Stimulated activated naive B cell treated with anti-CD40 and anti-IgM and Interleukin-4, amounts not matched to agents 10 μg/mL and 1 μg/mL and 100 μg/mL, for 72 hours (primary cell): ENCODE data around the gene ASIP.
"Not testable (repeated sequence)": the region's sequence is repeated elsewhere in the genome, so short reads cannot be mapped to it uniquely, and the experiment has no call there.

Experiments
- ATAC-seq, 2 donors: fragments of 150-1000 bp; cut with Tn5 transposase; replicated peaks; 2 replicates each; pipeline ENCODE4 v1.10.0; 2021; ENCODE audit warnings: moderate library complexity in 1 of 2
- DNase-seq: peaks from one replicate; pipeline ENCODE4 v3.0.0; 2021
- H3K27ac Mint-ChIP-seq: one replicate; pipeline ENCODE4 v1.8.0; 2022; ENCODE audit warnings: mild to moderate bottlenecking, mixed read lengths
- H3K27me3 Mint-ChIP-seq, 2 donors: one replicate each; pipeline ENCODE4 v1.8.0; 2022; ENCODE audit warnings: mixed read lengths in 2 of 2
- H3K36me3 Mint-ChIP-seq, 2 donors: one replicate each; pipeline ENCODE4 v1.8.0; 2022; ENCODE audit warnings: mixed read lengths in 2 of 2, mild to moderate bottlenecking in 1 of 2
- H3K4me1 Mint-ChIP-seq, 2 donors: one replicate each; pipeline ENCODE4 v1.8.0; 2022; ENCODE audit warnings: mixed read lengths in 2 of 2, mild to moderate bottlenecking in 1 of 2
- H3K4me3 Mint-ChIP-seq, 2 donors: one replicate each; pipeline ENCODE4 v1.8.0; 2022; ENCODE audit warnings: mild to moderate bottlenecking in 2 of 2, mixed read lengths in 2 of 2, moderate library complexity in 1 of 2
- H3K9me3 Mint-ChIP-seq, 2 donors: one replicate each; pipeline ENCODE4 v1.8.0; 2022; ENCODE audit warnings: mixed read lengths in 2 of 2, mild to moderate bottlenecking in 1 of 2

Gene ASIP

GRCh38 chr20:34240693-34241615, at the start of gene ASIP:
Gene ASIP (plus strand): TSS chr20:34241423. CDS start chr20:34260375, 18,952 bp downstream.
- H3K9me3 Mint-ChIP-seq, result peaks cover 7 to 10% of the 10 kb centered on the region in 2 donors
- H3K27ac Mint-ChIP-seq, result peak within 1 kb of the TSS; percentile 72
- ATAC-seq, result peak; percentile 73 to 74
- peaks cover 0 to 8% of the 10 kb centered on the region in 2 donors for H3K36me3 Mint-ChIP-seq
- no peaks in the 10 kb centered on the region for H3K27me3 Mint-ChIP-seq
- DNase-seq, result no peak
- H3K4me1 Mint-ChIP-seq, result peaks cover 14 to 35% of the 10 kb centered on the region in 2 donors
- peak within 1 kb of the TSS in 1 of 2 donors; percentile 6 for H3K4me3 Mint-ChIP-seq

GRCh38 chr20:34193051-34193450, 48.2 kb upstream of the ASIP start:
- ATAC-seq, result no peak

GRCh38 chr20:34199183-34199582, 42.0 kb upstream of the ASIP start:
- DNase-seq, result no peak
- Mint-ChIP-seq H3K36me3 (no peaks in the 10 kb centered on the region), H3K27me3 (peaks cover 0 to 20% of the 10 kb centered on the region in 2 donors)

More at GRCh38 chr20:34193051-34193450, 48.2 kb upstream of the ASIP start:
- peaks cover 10 to 30% of the 10 kb centered on the region in 2 donors for H3K27me3 Mint-ChIP-seq
- no peaks in the 10 kb centered on the region for H3K36me3 Mint-ChIP-seq
- no peak overlapping the region for H3K27ac Mint-ChIP-seq
- no peaks in the 10 kb centered on the region for H3K9me3 Mint-ChIP-seq
- no peaks in the 10 kb centered on the region for H3K4me1 Mint-ChIP-seq
- no peak for DNase-seq
- no peak overlapping the region for H3K4me3 Mint-ChIP-seq

GRCh38 chr20:34200023-34200422, 41.2 kb upstream of the ASIP start:
- Mint-ChIP-seq H3K27ac (no peak overlapping the region), H3K9me3 (no peaks in the 10 kb centered on the region), H3K4me3 (no peak overlapping the region), H3K27me3 (peaks cover 0 to 16% of the 10 kb centered on the region in 2 donors), H3K36me3 (no peaks in the 10 kb centered on the region), H3K4me1 (peaks cover 0 to 7% of the 10 kb centered on the region in 2 donors)
- DNase-seq, result no peak
- ATAC-seq, result peak in 1 of 2 donors; percentile 58

More at GRCh38 chr20:34199183-34199582, 42.0 kb upstream of the ASIP start:
- H3K4me3 Mint-ChIP-seq, result no peak overlapping the region
- peaks cover 0 to 7% of the 10 kb centered on the region in 2 donors for H3K4me1 Mint-ChIP-seq
- no peak overlapping the region for H3K27ac Mint-ChIP-seq
- ATAC-seq, result no peak
- H3K9me3 Mint-ChIP-seq, result no peaks in the 10 kb centered on the region

- no peak overlapping the region for H3K27ac Mint-ChIP-seq
- H3K27me3 Mint-ChIP-seq, result peaks cover 0 to 6% of the 10 kb centered on the region in 2 donors
- no peaks in the 10 kb centered on the region for H3K36me3 Mint-ChIP-seq
- H3K9me3 Mint-ChIP-seq, result peaks cover 3 to 7% of the 10 kb centered on the region in 2 donors
- DNase-seq, result no peak
- H3K4me1 Mint-ChIP-seq, result peaks cover 0 to 7% of the 10 kb centered on the region in 2 donors
- no peak overlapping the region for H3K4me3 Mint-ChIP-seq
- ATAC-seq, result no peak
Measured at GRCh38 chr20:34201531-34201930, 39.7 kb upstream of the ASIP start.

- not testable (repeated sequence) for H3K9me3 Mint-ChIP-seq, H3K4me1 Mint-ChIP-seq, H3K27ac Mint-ChIP-seq, H3K27me3 Mint-ChIP-seq, DNase-seq, H3K36me3 Mint-ChIP-seq, ATAC-seq
- peak overlapping the region in 1 of 2 donors; percentile 11 for H3K4me3 Mint-ChIP-seq
Measured at GRCh38 chr20:34205172-34205880, 35.9 kb upstream of the ASIP start.

- H3K4me3 Mint-ChIP-seq, result no peak overlapping the region
- H3K36me3 Mint-ChIP-seq, result peaks cover 0 to 2% of the 10 kb centered on the region in 2 donors
- ATAC-seq (no peak), DNase-seq (no peak)
- no peaks in the 10 kb centered on the region for H3K4me1 Mint-ChIP-seq
- H3K9me3 Mint-ChIP-seq, result peaks cover 8 to 12% of the 10 kb centered on the region in 2 donors
- no peaks in the 10 kb centered on the region for H3K27me3 Mint-ChIP-seq
- no peak overlapping the region for H3K27ac Mint-ChIP-seq
Measured at GRCh38 chr20:34209111-34209510, 32.1 kb upstream of the ASIP start.

GRCh38 chr20:34210271-34210670, 31.0 kb upstream of the ASIP start:
- ATAC-seq, result no peak
- no peak for DNase-seq
- no peaks in the 10 kb centered on the region for H3K27me3 Mint-ChIP-seq
- peaks cover 8 to 12% of the 10 kb centered on the region in 2 donors for H3K9me3 Mint-ChIP-seq
- no peaks in the 10 kb centered on the region for H3K4me1 Mint-ChIP-seq
- peaks cover 0 to 2% of the 10 kb centered on the region in 2 donors for H3K36me3 Mint-ChIP-seq
- no peak overlapping the region for H3K27ac Mint-ChIP-seq
- H3K4me3 Mint-ChIP-seq, result no peak overlapping the region

GRCh38 chr20:34211591-34211990, 29.6 kb upstream of the ASIP start:
- Mint-ChIP-seq H3K9me3 (peaks cover 5 to 6% of the 10 kb centered on the region in 2 donors), H3K4me3 (no peak overlapping the region), H3K27me3 (no peaks in the 10 kb centered on the region), H3K4me1 (peaks cover 0 to 3% of the 10 kb centered on the region in 2 donors), H3K36me3 (peaks cover 0 to 2% of the 10 kb centered on the region in 2 donors), H3K27ac (no peak overlapping the region)
- DNase-seq (no peak), ATAC-seq (no peak)

GRCh38 chr20:34213213-34213612, 28.0 kb upstream of the ASIP start:
- H3K4me3 Mint-ChIP-seq, result no peak overlapping the region
- peaks cover 4 to 5% of the 10 kb centered on the region in 2 donors for H3K9me3 Mint-ChIP-seq
- no peak overlapping the region for H3K27ac Mint-ChIP-seq
- H3K36me3 Mint-ChIP-seq, result no peaks in the 10 kb centered on the region
- H3K27me3 Mint-ChIP-seq, result peaks cover 6% of the 10 kb centered on the region in 2 donors
- no peak for DNase-seq
- no peak for ATAC-seq
- H3K4me1 Mint-ChIP-seq, result peaks cover 0 to 3% of the 10 kb centered on the region in 2 donors

GRCh38 chr20:34215711-34216381, 25.4 kb upstream of the ASIP start:
- Mint-ChIP-seq H3K9me3 (peaks cover 4 to 5% of the 10 kb centered on the region in 2 donors), H3K27me3 (peaks cover 16 to 30% of the 10 kb centered on the region in 2 donors)
- ATAC-seq, result peak; percentile 94 to 97

GRCh38 chr20:34216382-34216742, 24.9 kb upstream of the ASIP start:
- peaks cover 16 to 31% of the 10 kb centered on the region in 2 donors for H3K27me3 Mint-ChIP-seq
- no peaks in the 10 kb centered on the region for H3K36me3 Mint-ChIP-seq
- H3K4me3 Mint-ChIP-seq, result peak overlapping the region; percentile 86 to 88
- DNase-seq, result no peak
- peaks cover 4 to 5% of the 10 kb centered on the region in 2 donors for H3K9me3 Mint-ChIP-seq
- H3K4me1 Mint-ChIP-seq, result peaks cover 0 to 3% of the 10 kb centered on the region in 2 donors
- H3K27ac Mint-ChIP-seq, result no peak overlapping the region
- ATAC-seq, result no peak

More at GRCh38 chr20:34215711-34216381, 25.4 kb upstream of the ASIP start:
- H3K36me3 Mint-ChIP-seq, result no peaks in the 10 kb centered on the region
- peak; percentile 54 for DNase-seq
- H3K4me3 Mint-ChIP-seq, result peak overlapping the region; percentile 86 to 88
- peaks cover 0 to 3% of the 10 kb centered on the region in 2 donors for H3K4me1 Mint-ChIP-seq
- H3K27ac Mint-ChIP-seq, result no peak overlapping the region

- no peaks in the 10 kb centered on the region for H3K9me3 Mint-ChIP-seq
- H3K4me1 Mint-ChIP-seq, result peaks cover 0 to 3% of the 10 kb centered on the region in 2 donors
- DNase-seq (no peak), ATAC-seq (no peak)
- no peak overlapping the region for H3K4me3 Mint-ChIP-seq
- H3K36me3 Mint-ChIP-seq, result no peaks in the 10 kb centered on the region
- no peak overlapping the region for H3K27ac Mint-ChIP-seq
- H3K27me3 Mint-ChIP-seq, result peaks cover 16 to 31% of the 10 kb centered on the region in 2 donors
Measured at GRCh38 chr20:34220561-34220960, 20.7 kb upstream of the ASIP start.

GRCh38 chr20:34222208-34222607, 19.0 kb upstream of the ASIP start:
- H3K9me3 Mint-ChIP-seq, result no peaks in the 10 kb centered on the region
- no peak for ATAC-seq

More at GRCh38 chr20:34222208-34222607, 19.0 kb upstream of the ASIP start:
- no peak overlapping the region for H3K4me3 Mint-ChIP-seq
- no peak overlapping the region for H3K27ac Mint-ChIP-seq
- peaks cover 16 to 31% of the 10 kb centered on the region in 2 donors for H3K27me3 Mint-ChIP-seq
- H3K4me1 Mint-ChIP-seq, result no peaks in the 10 kb centered on the region
- DNase-seq, result no peak
- H3K36me3 Mint-ChIP-seq, result no peaks in the 10 kb centered on the region
